ENCODE results near the gene SUSD6. TPM values are rescaled to one million over a fixed set of nuclear protein-coding genes. Genes with fewer than 3 reads are reported as not detected.
A peak's percentile ranks its signal among the peaks of the same experiment; 100 is the strongest.

The SUSD6 gene
- total RNA-seq, 4 donors from 2014 or later = 37.5 to 70.4 (median 44.5) TPM

DNA sequence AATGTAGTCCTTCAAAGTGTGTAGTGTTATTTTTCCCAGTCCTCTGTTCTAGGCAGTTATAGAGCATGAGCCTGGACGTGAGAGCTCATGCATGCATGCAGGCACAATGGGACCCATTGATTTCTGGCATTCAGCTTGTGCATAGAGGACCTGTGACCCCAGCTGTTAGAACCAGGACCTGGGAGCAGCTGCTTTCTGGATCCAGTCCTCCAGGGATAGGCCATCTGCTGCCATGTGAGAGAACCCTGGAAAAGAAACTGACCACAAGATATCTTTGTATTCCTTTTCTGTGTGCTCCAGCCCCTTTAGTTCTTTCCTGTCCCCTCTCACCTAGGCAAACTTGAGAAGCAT lies 76.9 kb downstream of the SUSD6 start:
- peak in 1 of 2 donors; percentile 37 for DNase-seq
- H3K27ac ChIP-seq = peak overlapping the region; percentile 8 to 20 (median 17)
- H3K9me3 ChIP-seq = no peaks in the 10 kb centered on the region
- peaks cover 55 to 84% of the 10 kb centered on the region in 2 donors for H3K4me1 ChIP-seq
- WGBS, 2 donors = 23 to 40% methylated on average over 1 of the region's 1 CpG
- H3K36me3 ChIP-seq = no peaks in the 10 kb centered on the region
- intact Hi-C loops (cut with DNase I) = no loop called here
- no peak overlapping the region for H3K4me3 ChIP-seq (replicated peaks in 1 of 3)
- no peaks in the 10 kb centered on the region for H3K27me3 ChIP-seq
- TF ChIP-seq, protein P1, sequence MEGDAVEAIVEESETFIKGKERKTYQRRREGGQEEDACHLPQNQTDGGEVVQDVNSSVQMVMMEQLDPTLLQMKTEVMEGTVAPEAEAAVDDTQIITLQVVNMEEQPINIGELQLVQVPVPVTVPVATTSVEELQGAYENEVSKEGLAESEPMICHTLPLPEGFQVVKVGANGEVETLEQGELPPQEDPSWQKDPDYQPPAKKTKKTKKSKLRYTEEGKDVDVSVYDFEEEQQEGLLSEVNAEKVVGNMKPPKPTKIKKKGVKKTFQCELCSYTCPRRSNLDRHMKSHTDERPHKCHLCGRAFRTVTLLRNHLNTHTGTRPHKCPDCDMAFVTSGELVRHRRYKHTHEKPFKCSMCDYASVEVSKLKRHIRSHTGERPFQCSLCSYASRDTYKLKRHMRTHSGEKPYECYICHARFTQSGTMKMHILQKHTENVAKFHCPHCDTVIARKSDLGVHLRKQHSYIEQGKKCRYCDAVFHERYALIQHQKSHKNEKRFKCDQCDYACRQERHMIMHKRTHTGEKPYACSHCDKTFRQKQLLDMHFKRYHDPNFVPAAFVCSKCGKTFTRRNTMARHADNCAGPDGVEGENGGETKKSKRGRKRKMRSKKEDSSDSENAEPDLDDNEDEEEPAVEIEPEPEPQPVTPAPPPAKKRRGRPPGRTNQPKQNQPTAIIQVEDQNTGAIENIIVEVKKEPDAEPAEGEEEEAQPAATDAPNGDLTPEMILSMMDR (IDR thresholded peaks at IDR 0.05) = no peak
- TF ChIP-seq POLR2A (IDR thresholded peaks at IDR 0.05) = no peak

DNA sequence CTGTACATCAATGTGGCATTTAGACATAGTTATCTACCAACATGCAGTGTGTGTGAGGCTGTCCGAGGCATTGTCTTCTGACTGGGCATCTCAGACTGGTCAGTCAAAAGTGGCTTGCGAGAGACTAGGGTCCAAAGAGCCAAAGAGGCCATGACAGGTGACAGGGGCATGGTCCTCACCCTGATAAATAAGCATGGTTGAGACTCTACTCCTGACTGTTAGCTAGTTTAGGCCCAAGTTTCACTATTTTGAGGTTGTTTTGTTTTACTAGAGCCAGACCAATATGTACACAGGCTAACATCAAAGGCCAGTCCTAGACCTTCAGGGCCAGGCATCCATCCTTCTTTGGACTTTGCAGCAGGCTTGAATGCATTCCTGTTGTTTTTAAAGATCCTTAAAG lies 78.6 kb downstream of the SUSD6 start:
- Histone ChIP-seq H3K27me3 (no peaks in the 10 kb centered on the region), H3K27ac (no peak overlapping the region), H3K36me3 (no peaks in the 10 kb centered on the region), H3K4me1 (peaks cover 55 to 84% of the 10 kb centered on the region in 2 donors), H3K4me3 (replicated peaks in 1 of 3) (no peak overlapping the region), H3K9me3 (no peaks in the 10 kb centered on the region)
- no peak for DNase-seq
- 96 to 100% methylated on average over 2 of the region's 2 CpGs for WGBS, 2 donors
- intact Hi-C loops (cut with DNase I) = no loop called here
- TF ChIP-seq POLR2A (IDR thresholded peaks at IDR 0.05) = no peak
- TF ChIP-seq, protein P1 (IDR thresholded peaks at IDR 0.05) = no peak

DNA sequence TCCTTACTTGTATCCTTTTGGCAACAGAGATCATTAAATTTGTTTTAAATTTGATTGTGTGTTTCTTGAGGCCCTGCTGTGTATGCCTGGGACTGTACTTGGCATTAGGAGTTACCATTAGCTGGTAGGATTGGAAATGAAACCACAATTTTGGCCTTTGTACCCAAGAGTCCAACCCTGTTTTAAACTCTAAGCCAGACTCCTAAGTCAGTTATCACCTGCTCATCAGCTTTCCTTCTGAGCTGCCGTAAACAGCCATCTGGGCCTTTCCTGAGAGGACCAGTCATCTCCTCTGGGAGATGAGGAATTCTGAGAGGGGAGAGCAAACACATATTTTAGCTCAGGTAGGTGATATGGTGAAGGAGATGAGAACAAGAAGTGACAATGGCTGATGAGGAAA lies 81.2 kb downstream of the SUSD6 start:
- peak overlapping the region; percentile 91 to 96 (median 91) for H3K27ac ChIP-seq
- no peak overlapping the region for H3K4me3 ChIP-seq (replicated peaks in 1 of 3)
- H3K9me3 ChIP-seq = no peaks in the 10 kb centered on the region
- H3K27me3 ChIP-seq = no peaks in the 10 kb centered on the region
- WGBS, 2 donors = 84 to 86% methylated on average over 1 of the region's 1 CpG
- intact Hi-C loops (cut with DNase I) = no loop called here
- DNase-seq = no peak
- TF ChIP-seq POLR2A (IDR thresholded peaks at IDR 0.05) = no peak
- TF ChIP-seq, protein P1 (IDR thresholded peaks at IDR 0.05) = no peak
- H3K36me3 ChIP-seq = no peaks in the 10 kb centered on the region
- H3K4me1 ChIP-seq = peaks cover 60 to 87% of the 10 kb centered on the region in 2 donors

DNA sequence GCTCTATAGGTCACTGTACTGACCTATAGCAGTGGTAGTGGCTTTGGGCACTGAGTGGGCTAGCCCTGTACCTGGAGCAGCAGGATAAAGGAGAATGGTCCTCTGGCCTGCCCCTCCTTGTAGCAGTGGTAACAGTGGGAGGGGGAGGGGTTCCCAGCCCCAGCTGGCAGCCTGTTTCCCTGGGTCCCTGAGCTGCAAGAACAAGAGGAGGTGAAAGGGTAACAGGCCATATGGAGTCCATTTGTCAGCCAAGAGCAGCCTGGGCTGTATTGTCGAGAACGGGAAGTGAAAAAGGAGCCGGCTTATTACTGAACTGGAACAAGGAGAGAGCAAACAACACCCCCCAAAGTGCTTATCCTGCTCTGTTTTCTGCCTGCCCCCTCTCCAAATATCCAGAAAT lies 81.7 kb downstream of the SUSD6 start:
- no peaks in the 10 kb centered on the region for H3K9me3 ChIP-seq
- H3K4me3 ChIP-seq (replicated peaks in 1 of 3) = no peak overlapping the region
- H3K27ac ChIP-seq = peak overlapping the region; percentile 91 to 96 (median 91)
- no peak for TF ChIP-seq POLR2A (IDR thresholded peaks at IDR 0.05)
- TF ChIP-seq, protein P1 (IDR thresholded peaks at IDR 0.05) = no peak
- peaks cover 60 to 87% of the 10 kb centered on the region in 2 donors for H3K4me1 ChIP-seq
- 10 to 25% methylated on average over 3 of the region's 3 CpGs for WGBS, 2 donors
- H3K36me3 ChIP-seq = no peaks in the 10 kb centered on the region
- no peaks in the 10 kb centered on the region for H3K27me3 ChIP-seq
- intact Hi-C loops (cut with DNase I) = no loop called here
- peak; percentile 36 to 51 for DNase-seq

DNA sequence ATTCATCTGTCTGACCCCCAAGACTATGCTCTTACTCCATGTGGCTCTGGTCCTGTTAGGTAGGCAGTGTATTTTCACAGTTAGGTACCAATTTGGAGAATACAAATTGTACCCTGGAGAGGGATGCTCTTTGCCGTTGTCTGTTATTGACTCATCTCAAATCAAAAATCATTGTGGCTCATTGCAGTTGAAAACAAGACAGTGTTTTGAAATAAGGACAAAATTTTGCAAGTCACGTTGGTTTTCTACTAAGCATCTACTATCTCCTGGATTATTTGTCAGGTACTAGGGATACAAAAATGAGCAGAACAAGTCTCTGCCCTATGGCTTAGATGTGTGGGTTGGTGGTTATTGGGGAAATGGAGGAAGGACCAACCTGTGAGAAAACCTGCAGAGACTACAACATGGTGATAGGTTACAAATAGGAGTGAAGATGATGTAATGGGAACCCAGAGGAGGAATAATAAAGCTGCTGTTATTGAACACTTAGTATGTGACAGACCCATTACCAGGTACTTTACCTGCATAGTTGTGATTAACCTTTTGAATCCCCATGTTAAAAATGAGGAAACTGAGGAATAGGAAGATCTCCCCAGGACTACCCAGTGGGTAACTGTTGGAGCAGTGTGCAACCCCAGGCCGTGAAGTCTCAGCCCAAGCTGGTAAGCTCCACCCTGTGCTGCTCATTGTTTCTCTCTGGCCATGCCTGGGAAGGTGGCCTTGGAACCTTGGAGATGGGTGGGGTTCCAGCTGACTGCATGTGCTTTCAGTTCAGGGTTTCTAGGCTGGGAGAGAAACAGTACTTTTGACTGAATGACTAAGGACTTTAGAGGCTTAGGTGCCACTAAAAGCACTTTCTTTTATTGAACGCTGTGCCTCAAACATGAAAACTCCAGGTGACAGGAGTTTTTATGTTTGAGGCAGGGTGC lies 82.7 kb downstream of the SUSD6 start:
- H3K4me3 ChIP-seq (replicated peaks in 1 of 3) = no peak overlapping the region
- peaks cover 63 to 87% of the 10 kb centered on the region in 2 donors for H3K4me1 ChIP-seq
- H3K36me3 ChIP-seq = no peaks in the 10 kb centered on the region
- peak overlapping the region; percentile 91 to 96 (median 91) for H3K27ac ChIP-seq
- H3K27me3 ChIP-seq = no peaks in the 10 kb centered on the region
- intact Hi-C loops (cut with DNase I) = no loop called here
- WGBS, 2 donors = 55 to 57% methylated on average over 4 of the region's 4 CpGs
- peak; percentile 85 to 87 for DNase-seq
- TF ChIP-seq POLR2A (IDR thresholded peaks at IDR 0.05) = peak in 1 of 2 donors; percentile 31
- TF ChIP-seq, protein P1 (IDR thresholded peaks at IDR 0.05) = no peak
- no peaks in the 10 kb centered on the region for H3K9me3 ChIP-seq
